SU-DHL-6 (cell line): ENCODE data around the gene HOXC12.

ENCODE experiments used
- CTCF ChIP-seq: fragments of 200-600 bp; sonication (generic); IDR thresholded peaks from one replicate; pipeline ENCODE4 v1.5.1; 2017; ENCODE audit warnings: antibody characterized with exemption, mild to moderate bottlenecking, low read length, moderate library complexity; ENCODE audit not compliant: insufficient read depth, poor library complexity, severe bottlenecking
- EZH2phosphoT487 ChIP-seq: fragments of 200-600 bp; sonication (generic), shearing (Covaris generic); conservative IDR thresholded peaks from 2 replicates; pipeline ENCODE4 v1.6.1; 2018; ENCODE audit warnings: mild to moderate bottlenecking, antibody characterized with exemption, low read length, moderate library complexity, mixed read lengths

- TF ChIP-seq CTCF (no peak), EZH2phosphoT487 (no peak)
These were observed 11.3 kb downstream of the HOXC12 start for GRCh38 chr12:53966085-53966384.
